ENCODE measurements around the gene ARF6. TPM values are rescaled to one million over a fixed set of nuclear protein-coding genes. Genes with fewer than 3 reads are reported as not detected.
A peak's percentile ranks its signal among the peaks of the same experiment; 100 is the strongest.

ARF6 gene
- total RNA-seq (10 to 100 TPM; 19.0 to 37.4 (median 30.6) TPM), polyA plus RNA-seq (10 to 100 TPM; 19.8 to 43.1 (median 26.9) TPM)
- long read RNA-seq, donor 1, transcript ARF6-201 (2 exons, 3,865 nt), result major isoform, 102 of 110 reads
- long read RNA-seq, donor 1, partial matches to known transcripts, result 0 of 110 reads
- long read RNA-seq, donor 1, other reads (novel, unspliced or antisense), result 8 of 110 reads
- long read RNA-seq, donor 2, transcript ARF6-201 (2 exons, 3,865 nt), result major isoform, 230 of 278 reads
- long read RNA-seq, donor 2, partial matches to known transcripts, result 0 of 278 reads
- long read RNA-seq, donor 2, other reads (novel, unspliced or antisense), result 48 of 278 reads

GRCh38 chr14:49892636-49893308 is at the start of gene ARF6:
Gene ARF6, plus strand, starts transcription at chr14:49893082. Its CDS starts 655 bp downstream, at chr14:49893737.
- TF ChIP-seq CTCF (IDR thresholded peaks at IDR 0.05), result no peak
- Histone ChIP-seq H3K27me3 (ENCODE audit: insufficient read depth in 3 of 3, low read length in 2 of 3) (no peaks in the 10 kb centered on the region), H3K27ac (peak within 1 kb of the TSS; percentile 99), H3K9me3 (no peaks in the 10 kb centered on the region), H3K4me3 (peak within 1 kb of the TSS; percentile 90), H3K36me3 (ENCODE audit: insufficient read depth in 1 of 2, low read depth in 1 of 2) (peaks cover 0 to 16% of the 10 kb centered on the region in 2 donors), H3K4me1 (peaks cover 35% of the 10 kb centered on the region)
- 0 to 1% (median 1%) methylated on average over 32 to 66 of the region's 66 CpGs for WGBS, 3 donors
- peak; percentile 100 for DNase-seq
- intact Hi-C loops (cut with DNase I), result loop anchor here (2.0 kb wide), 3 partner anchors 24 to 110 kb away; no protein-coding TSS in a partner anchor
- peak; percentile 96 to 98 (median 97) for ATAC-seq

GRCh38 chr14:49849213-49849847 is 43.6 kb upstream of the ARF6 start:
- Histone ChIP-seq H3K4me3 (no peak overlapping the region), H3K27me3 (ENCODE audit: insufficient read depth in 3 of 3, low read length in 2 of 3) (no peaks in the 10 kb centered on the region), H3K4me1 (peaks cover 23% of the 10 kb centered on the region), H3K9me3 (no peaks in the 10 kb centered on the region), H3K36me3 (ENCODE audit: insufficient read depth in 1 of 2, low read depth in 1 of 2) (peaks cover 5 to 63% of the 10 kb centered on the region in 2 donors), H3K27ac (peak overlapping the region; percentile 33)
- 43 to 83% (median 44%) methylated on average over 1 of the region's 1 CpG for WGBS, 3 donors
- no peak for ATAC-seq
- DNase-seq, result no peak
- TF ChIP-seq CTCF (IDR thresholded peaks at IDR 0.05), result no peak
- intact Hi-C loops (cut with DNase I), result no loop called here

- WGBS, 3 donors, result 5 to 8% (median 6%) methylated on average over 7 of the region's 7 CpGs
- DNase-seq, result no peak
- intact Hi-C loops (cut with DNase I), result loop anchor here (2.0 to 10.0 kb wide), 2 partner anchors 217 kb away; partner anchors contain the start of gene DNAAF2 (in 2 of the 2)
- Histone ChIP-seq H3K4me3 (peak overlapping the region; percentile 84), H3K4me1 (peaks cover 23% of the 10 kb centered on the region), H3K27me3 (ENCODE audit: insufficient read depth in 3 of 3, low read length in 2 of 3) (no peaks in the 10 kb centered on the region), H3K36me3 (ENCODE audit: insufficient read depth in 1 of 2, low read depth in 1 of 2) (peaks cover 3 to 39% of the 10 kb centered on the region in 2 donors), H3K9me3 (no peaks in the 10 kb centered on the region), H3K27ac (peak overlapping the region; percentile 95)
- TF ChIP-seq CTCF (IDR thresholded peaks at IDR 0.05), result no peak
- ATAC-seq, result no peak
These were observed 41.1 kb upstream of the ARF6 start for GRCh38 chr14:49851813-49852212.

DNA sequence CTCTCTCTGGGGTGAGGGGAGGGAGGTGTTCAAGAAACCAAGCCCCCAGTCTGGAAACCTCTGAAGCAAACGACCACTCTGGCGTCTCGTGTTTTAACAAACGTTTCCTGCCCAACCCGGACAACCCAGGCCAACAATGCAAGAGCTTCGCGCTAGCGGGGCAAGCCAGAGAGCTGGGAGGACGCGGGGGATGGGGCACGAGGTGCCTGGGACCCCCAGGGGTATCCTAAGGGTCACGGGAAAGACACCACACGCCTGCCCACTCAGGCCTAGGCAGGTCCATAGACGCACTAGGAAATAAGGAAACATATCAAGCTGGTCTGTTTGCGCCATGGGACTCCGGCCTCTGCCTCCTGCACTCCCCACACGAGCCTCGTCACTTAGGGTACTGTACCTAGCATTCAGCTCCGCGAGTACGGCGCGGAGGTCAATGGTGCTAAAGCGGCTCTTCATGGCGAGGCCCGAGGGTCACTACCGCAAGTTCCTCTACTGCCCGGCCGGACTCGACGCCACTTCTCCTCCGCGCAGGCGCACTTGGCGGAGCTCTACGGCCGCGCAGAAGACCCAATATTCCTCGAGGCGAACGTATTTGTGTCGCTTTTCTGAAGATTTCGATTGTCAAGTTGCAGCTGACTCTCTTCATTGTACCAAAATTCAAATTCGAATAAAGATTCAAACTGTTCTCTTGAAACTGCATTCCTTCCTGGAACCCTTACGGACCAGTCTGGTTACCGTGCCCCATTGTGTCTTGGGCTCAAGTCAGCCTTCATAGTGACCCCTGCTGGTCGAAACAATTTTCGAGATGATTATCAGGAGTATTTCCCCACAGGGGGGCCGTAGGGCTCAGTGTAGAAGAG is 40.4 kb upstream of the ARF6 start, which contains the start of gene NEMF:
Gene NEMF (minus strand): TSS at position 488 of the 857 bp plus-strand sequence. CDS start 35 bp downstream, at position 453.
- H3K36me3 ChIP-seq (ENCODE audit: insufficient read depth in 1 of 2, low read depth in 1 of 2), result peaks cover 3 to 32% of the 10 kb centered on the region in 2 donors
- TF ChIP-seq CTCF (IDR thresholded peaks at IDR 0.05), result peak; percentile 80
- DNase-seq, result peak; percentile 87 to 94
- no peaks in the 10 kb centered on the region for H3K9me3 ChIP-seq
- intact Hi-C loops (cut with DNase I), result loop anchor here (2.0 to 10.0 kb wide), 2 partner anchors 218 kb away; partner anchors contain the start of gene DNAAF2 (in 2 of the 2)
- ATAC-seq, result peak; percentile 86 to 90 (median 88)
- peak within 1 kb of the TSS; percentile 95 for H3K27ac ChIP-seq
- H3K4me3 ChIP-seq, result peak within 1 kb of the TSS; percentile 84
- peaks cover 23% of the 10 kb centered on the region for H3K4me1 ChIP-seq
- H3K27me3 ChIP-seq (ENCODE audit: insufficient read depth in 3 of 3, low read length in 2 of 3), result no peaks in the 10 kb centered on the region
- 0% methylated on average over 49 of the region's 49 CpGs for WGBS, 3 donors

Data from psoas muscle (tissue), 8 donors.